ENCODE results near the gene JPH4.
"Not testable (repeated sequence)": the region's sequence is repeated elsewhere in the genome, so short reads cannot be mapped to it uniquely, and the experiment has no call there.

JPH4 gene

DNA sequence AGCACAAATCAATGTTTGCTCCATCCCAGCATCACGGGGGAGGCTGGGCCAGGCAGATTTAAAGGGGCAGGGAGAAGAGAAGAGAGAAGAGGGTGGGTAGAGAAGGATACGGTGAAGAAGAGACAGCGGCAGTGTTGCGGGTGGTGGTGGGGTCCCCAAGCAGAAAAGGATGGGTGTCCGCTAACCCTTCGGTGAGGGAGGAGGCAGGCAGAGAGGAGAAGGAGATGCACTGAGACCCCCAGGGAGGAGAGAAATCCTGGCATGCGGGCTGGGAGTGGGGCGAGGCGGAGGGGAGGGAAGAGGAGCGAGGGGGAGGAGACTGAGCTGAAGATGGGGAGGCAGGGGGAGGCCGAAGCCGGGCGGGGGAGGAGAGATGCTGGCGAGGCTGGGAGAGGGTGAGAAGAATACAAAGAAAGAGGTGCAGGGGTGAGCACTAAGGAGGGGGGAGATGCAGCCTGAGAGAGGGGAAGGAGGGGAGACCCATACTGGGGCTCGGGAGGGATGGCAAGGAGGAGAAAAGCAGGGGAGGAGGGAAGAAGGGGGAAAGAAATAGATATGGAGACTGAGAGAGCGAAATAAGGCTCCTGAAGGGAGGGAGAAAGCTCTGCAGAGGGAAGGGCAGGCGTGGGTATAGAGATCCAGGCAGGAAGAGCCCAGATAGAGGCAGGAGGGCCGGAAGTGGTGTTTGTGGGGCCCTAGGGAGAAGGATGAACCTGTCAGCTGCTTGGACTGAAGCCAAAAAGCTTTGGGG, at the start of gene JPH4:
Gene JPH4 (minus strand): TSS at position 231 of the 751 bp plus-strand sequence. CDS start 1,337 bp downstream, outside the sequence.
- DNase-seq: no peak

DNA sequence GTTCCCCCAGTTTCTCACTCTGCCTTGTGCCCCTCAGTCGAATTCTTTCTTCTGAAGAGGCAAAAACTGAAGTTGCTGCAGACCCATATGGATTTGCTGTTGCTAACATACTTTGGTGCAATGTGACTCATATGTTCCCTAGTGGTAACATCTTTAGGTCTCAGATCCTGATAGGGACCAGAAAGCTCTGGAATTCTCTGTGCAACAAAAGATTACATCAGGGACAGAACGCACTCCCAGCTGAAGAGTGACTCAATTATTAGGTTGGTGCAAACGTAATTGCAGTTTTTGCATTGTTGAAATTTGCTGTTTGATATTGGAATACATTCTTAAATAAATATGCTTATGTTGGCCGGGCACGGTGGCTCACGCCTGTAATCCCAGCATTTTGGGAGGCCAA, 49.4 kb upstream of the JPH4 start:
- DNase-seq: no peak

DNA sequence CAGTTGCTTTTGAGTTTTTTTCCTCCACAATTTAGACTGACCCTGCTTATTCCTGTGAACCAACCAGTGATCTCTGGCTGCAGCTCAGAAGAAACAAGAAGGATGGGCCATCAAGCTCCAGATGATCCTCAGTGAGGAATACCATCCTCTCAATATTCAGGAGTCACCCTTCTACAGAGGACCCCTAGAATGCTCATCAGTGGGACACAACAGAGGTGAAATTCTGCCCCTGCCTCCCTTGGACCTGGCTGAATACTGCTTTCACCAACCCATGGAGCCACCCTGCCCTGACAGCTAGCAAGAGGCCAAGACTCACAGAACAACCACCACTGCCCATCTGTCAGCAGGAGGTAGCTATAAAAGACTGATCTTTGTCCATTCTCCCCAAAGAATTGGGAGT, 48.4 kb upstream of the JPH4 start:
- no peak for DNase-seq

DNA sequence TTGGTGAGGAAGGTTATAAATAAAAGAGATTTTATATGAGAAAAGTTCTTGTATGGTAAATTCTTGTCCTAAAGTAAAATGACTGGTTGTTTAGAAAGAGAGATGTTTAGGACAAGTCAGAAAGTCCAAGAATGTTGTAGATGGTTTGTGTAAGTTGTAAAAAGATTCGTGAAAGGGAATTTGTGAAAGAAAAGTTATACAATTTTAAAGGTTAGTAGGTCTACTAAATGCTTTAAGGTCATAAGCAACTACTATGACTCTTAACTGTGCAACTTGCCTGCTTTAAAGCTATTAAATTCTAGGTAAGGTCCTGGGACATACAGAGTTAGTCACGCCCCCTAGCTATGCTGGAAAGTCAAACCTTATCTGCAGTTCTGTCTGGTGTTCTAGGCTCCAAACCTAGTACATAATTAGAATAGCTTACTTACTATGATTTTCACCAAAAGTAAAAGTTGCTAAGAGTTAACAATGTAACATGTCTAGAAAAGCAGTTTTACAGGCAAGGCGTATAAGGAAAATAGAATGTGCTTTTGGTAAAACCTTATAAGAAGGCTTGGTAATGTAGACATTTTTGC, 46.3 kb upstream of the JPH4 start:
- DNase-seq: no peak

DNA sequence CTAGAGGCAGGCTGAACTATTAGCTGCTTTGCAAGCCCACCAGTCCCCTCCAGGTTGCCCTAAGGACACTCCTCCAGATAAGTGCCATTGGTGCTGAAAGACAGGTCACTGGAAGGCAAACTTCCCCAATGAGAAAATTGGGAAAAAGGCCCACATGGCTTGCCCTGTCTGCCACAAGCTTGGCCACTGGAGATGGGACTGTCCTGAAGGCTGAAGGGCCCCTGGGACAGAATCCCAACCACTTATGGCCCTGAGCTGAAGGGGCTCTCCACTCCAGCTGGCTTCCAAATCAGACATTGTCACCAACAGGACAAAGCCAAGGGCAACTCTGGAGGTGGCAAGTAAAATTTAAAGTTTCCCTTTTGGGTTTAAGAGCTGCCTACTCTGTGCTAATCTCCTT, 45.4 kb upstream of the JPH4 start:
- no peak for DNase-seq

DNA sequence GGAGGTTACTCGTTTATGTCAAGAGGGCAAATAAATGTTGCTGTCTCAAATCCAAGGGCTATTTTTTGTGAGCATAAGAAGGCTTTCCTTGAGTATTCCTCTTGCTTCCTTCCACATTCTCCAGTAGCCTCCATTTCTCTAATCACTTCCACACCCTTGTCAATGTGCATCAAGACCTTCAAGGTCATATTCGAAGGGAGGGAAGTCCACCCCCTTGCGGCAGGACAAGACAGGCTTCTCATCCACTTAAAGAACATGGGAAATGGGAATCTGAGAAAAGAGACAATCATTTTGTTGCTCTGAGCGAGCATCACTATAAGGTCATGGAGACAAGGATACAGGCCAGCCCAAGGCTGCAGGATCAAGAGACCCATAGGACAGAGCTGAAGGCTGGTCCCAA, 44.4 kb upstream of the JPH4 start:
- no peak for DNase-seq

DNA sequence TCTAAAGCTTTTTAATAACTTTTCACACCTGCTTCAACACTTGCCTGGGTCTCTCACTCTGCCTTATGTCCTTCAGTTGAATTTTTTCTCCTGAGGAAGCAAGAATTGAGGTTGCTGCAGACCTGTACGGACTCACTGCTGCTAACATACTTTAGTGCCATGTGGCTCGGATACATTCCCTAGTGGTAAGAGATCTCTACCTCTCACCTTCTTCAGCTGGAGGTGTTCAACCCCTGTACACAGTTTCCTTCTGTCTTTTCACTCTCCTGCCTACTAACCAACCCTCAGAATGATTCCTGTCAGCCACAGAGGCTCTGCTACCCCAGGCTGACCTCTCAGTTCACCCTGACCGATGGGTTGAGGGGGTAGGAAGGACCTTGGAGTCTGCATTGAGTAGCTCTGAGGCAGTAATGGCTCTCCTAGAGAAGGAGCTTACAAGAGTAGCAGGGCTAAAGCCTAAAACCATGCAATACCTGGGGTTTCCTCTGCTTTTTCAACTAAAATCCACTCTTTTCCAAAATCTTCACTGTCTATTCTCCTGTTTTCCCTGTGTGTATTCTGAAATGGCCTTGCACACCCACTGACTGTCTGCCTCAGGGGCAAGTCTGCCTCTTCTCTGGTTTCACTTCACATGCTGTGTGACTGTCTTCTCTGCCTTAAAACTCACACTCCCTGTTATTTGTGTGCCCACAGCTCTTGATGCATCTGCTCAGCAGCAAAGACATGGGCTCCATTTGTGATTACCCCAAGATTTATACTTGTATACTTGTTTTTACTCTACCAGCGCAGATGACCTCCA, 43.5 kb upstream of the JPH4 start:
- no peak for DNase-seq

DNA sequence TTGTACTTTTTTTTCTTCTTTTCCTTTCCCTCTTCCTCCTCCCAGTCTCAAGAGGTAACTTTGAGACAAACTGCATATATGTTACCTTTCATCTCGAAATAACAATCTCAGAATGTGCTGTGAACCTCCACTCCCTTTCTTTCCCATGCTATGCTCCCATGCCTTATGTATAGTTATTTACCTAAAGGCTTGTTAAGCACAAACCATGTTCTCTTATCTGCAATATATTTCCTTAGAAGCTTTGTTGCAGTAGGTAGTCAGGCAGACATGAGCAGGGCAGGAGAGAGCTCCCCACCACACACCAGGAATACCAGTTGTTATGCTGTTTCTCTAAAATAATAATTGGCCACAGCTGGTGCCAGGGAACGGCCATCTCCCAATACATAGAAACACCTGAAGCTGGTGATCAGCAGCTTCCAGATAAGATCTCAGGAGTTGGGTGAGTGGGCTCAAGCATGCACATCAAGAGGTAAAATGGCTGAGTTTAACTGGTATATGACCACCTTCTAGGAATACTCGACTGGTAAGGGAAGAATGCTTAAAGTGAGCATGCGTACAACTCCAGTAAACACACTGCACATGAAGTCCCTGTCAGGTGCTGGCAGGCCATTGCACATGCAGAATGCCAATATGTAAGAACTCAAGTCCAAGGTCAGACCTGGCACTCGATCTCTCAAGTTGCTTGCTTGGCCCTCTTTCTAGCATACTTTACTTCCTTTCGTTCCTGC, 42.8 kb upstream of the JPH4 start:
- DNase-seq: no peak

DNA sequence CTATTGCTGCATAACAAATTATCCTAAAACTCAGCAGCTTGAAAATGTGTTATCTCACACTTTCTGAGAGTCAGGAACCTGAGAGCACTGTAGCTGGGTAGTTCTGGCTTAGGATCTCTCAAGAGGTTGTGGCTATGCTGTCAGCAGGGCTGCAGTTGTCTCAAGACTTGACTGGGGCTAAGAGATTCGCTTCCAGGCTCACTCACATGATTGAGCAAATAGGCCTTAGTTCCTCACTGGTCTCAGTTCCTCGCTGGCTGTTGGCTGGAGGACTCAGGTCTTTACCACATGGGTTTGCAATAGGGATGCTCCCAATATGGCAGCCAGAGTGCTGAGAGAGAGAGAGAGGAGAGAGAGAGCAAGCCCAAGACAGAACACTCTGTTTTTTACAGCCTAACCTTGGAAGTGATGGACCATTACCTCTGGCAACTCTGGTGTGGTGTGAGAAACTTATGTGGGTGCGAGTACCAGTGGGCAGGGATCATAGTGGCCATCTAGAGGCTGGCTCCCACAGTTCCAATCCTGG, 41.6 kb upstream of the JPH4 start:
- no peak for DNase-seq

DNA sequence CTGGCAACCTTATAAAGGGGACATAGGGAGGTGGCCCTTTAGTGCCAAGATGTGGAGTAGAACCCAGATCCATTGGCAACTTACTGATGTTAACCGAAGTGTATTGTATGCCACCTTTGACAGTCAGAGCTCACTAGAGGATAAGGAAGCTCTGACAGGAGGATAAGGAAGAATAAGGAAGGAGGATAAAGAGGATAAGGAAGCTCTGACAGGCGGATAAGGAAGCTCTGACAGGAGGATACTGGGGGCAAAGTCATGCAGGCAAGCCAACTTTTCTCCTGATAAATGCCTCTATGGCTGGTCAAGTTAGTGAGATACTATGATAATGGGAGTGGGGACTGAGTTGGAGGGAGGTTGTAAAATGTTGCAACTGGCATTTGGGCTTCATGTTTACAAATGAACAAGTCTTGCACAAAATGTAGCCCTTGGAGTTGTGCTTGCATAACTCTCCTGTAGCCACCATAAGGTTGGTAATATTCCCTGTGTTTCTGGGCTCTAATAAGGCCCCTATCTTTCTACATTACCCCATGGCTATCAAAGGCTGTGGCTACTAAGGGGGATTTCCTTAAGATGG, 39.9 kb upstream of the JPH4 start:
- DNase-seq: no peak

DNA sequence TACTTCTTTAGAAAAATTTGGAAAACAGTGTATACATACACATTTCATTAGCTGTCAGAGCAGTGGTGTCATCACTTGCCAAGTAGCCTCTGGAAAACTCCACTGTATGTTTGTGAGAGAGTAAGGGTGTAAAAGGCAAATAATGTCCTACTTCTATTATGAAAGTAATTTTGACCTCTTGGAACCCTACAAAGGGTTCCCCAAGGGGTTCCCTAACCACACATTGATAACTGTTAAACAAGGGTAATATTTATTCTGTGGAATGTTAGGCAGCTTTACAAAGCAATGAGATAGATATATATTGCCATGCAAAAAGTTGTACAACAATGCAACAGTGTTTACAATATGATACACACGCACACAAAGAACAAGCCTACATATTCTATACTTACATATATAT, 38.9 kb upstream of the JPH4 start:
- DNase-seq: no peak

DNA sequence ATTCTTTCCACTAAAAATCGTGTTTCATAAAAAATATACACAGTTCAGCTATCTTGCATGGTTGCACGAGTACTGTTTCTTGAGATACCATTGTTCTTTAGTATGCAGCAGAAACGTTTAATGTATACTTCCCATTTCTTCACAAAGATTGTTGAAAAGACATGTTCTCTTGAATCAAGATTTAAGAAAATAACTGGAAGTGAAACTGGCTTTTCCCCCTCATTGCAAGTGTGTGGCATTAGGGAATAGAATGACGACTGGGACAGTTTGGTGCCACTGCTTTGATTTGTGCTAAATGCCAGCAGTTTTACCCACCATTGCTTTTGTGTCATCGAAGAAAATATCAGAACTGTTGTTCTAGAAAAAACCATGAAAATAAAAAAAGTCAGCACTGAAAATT, 37.3 kb upstream of the JPH4 start:
- DNase-seq: no peak

DNA sequence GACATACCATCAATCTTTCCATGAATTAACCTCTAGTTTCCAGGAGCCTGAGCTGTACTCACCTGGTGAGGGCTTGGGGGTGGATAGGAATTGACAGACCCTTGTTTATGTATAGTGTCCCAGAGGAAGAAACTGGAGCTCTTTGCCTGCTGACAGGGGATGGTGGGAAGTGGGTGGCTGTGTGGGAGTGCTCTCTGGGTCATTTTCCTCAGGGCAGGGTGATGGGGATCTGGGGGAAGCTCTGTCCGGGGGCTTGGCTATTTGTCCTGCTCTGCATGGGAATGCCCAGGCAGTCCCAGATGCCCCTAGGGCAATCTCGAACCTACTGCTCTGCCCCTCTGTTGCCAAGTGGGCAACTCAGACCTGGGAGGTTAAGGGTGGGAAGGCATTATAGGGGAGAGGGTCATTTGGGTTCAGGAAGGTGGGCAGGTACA, 35.8 kb upstream of the JPH4 start:
- no peak for DNase-seq

DNA sequence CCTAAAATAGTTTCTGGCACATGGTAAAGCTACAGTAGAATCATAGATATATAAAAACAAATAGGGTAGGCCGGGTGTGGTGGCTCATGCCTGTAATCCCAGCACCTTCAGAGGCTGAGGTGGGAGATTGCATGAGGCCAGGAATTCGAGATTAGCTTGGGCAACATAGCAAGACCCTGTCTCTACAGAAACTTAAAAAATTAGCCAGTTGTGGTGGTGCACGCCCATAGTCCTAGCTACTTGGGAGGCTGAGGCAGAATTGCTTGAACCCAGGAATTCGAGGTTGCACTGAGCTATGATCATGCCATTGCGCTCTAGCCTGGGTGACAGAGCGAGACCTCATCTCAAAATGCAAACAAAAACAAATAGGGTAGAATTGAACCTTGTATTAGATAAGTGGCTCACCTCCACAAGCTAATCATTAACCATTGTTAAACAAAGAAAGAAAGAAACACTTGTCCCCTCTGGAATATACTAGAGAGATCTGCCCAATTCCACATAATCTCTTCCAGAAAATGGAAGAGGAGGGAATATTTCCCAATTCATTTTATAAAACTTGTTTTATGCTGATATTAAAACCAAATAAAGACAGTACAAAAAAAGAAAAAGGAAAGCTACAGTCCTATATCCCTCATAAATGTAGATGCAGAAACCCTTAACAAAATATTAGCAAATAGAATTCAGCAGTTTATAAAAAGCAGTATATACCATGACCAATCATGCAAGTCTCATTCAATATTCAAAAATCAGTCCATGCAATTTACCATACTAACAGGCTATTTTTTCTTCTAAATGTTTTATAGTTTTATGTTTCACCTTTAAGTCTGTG, 34.9 kb upstream of the JPH4 start:
- DNase-seq: no peak

DNA sequence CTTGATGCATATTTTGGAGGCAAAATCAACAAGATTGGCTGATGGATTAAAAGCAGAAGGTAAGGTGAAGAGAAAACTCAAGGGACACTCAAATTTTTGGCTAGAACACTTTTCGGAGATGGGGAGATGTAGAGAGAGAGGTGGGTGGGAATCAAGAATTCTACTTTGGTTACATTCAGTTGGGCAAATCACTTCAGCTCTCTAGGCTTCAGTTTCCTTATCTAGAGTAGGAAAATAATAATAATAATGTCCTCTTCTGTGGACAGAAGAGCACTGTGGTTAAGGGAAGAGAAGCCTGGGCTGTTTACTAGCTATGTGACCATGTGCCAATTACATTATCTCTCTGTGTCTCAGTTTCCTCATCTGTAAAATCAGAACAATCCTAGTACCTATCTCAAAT, 34.2 kb upstream of the JPH4 start:
- DNase-seq: no peak

DNA sequence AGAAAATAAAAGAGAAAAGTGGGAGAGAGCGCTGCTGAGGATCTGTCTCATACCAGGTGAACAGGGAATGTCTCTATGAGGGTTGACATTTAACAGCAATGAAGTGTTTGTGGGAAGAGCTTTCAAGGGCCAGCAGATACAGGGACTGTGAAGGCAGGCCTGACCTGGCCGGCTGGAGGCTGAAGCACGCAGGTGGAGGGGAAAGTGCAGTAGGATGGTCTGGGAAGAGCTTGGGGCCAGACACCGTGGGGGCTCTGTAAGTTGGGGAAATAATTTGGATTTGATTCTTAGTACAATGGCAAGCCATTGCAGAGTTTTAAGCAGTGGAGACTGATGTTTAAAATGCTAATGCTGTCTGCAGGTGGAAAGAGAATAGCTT, 33.8 kb upstream of the JPH4 start:
- DNase-seq: no peak

DNA sequence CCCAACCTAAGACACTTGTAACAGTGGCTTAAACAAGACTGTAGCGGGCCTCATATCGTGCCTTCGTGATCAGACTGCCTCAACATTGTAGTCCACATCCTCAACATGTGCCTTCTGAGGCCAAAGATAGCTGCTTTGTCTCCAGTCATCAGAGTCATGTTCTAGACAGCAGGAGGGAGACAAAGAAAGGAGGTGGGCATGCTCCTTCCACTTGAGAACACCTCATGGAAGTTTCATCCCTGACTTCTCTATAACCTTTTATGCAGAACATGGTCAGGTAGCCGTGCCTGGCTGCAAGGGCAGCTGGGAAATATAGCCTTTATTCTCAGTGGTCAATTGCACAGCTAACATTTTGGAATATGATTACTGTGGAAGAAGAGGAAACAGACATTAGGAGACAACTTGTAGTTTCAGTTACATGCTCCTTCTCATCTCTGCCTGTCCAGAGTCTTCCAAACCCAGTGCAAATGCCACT, 32.3 kb upstream of the JPH4 start:
- peak; percentile 51 for DNase-seq

DNA sequence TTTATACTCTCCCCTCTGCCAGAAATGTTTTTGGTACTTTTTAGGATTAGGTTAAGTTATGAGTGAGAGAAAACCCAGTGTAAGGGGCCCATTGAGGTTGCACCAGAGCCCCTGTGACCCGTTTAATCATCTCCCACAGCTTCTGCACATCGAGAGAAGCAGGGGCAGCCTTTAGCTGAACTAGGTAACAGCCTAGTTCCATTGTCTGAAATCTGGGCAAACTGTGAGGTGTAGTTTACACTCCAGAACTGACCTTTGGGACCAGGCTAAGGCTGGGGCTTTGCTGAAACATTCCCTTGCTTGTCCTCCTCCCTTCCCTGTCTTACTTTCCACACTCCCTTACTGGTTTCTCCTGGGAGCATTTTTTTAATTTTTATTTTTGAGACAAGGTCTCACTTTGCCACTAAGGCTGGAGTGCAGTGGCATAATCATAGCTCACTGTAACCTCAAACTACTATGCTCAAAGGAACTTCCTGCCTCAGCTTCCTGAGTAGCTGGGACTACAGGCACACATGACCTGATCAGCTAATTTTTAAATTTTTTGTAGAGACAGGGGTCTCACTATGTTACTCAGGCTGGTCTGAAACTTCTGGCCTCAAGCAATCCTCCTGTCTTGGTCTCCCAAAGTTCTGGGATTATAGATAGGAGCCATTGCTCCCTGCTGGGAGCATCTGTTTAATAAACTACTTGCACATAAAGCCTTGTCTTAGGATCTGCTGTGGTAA, 31.7 kb upstream of the JPH4 start:
- peak; percentile 49 for DNase-seq

DNA sequence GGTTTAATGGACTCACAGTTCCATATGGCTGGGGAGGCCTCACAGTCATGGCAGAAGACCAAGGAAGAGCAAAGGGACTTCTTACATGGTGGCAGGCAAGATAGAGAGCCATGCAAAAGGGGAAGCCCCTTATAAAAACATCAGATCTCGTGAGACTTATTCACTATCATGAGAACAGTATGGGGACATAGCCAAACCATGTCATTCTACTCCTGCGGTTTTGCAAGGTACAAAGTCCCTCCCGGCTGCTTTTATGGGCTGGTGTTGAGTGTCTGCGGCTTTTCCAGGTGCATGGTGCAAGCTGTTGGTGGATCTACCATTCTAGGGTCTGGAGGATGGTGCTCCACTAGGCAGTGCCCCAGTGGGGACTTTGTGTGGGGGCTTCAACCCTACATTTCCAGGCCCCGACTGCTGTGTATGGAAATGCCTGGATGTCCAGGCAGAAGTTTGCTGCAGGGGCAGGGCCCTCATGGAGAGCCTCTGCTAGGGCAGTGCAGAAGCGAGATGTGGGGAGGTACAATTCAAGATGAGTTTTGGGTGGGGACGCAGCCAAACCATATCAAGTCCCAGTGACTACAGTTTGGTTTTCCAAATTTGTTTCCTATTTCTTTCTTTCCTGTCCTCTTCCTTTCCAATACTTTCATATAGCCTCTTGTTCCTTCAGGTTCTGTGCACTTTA, 31.0 kb upstream of the JPH4 start:
- DNase-seq: not testable (repeated sequence)

DNA sequence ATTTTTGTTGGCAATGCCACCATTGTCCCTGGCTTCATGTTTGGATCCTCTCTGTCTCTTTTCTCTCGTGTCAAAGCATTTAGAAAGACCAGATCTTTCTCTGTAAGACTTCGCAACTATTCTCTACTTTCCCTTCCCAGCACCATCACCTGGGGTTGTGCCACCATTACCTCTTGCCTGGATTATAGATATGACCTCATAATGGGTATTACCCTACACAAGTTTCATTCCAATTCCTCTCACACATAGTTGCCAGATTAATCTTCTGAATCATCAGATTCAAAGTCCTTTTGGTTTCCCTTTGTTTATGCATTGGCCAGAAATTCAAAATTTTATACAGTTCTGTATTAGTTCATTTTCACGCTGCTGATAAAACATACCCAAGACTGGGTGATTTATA, 30.4 kb upstream of the JPH4 start:
- no peak for DNase-seq

Data from hematopoietic multipotent progenitor cell treated with erythropoietin and hydrocortisone succinate and interleukin-3 and kit ligand, for 4 days (in vitro differentiated cells).